ENCODE measurements around the gene SLC25A26. TPM values are rescaled to one million over a fixed set of nuclear protein-coding genes. Genes with fewer than 3 reads are reported as not detected.

The SLC25A26 gene
- total RNA-seq, 1 experiment from 2014 or later, result 13.2 TPM

- Histone ChIP-seq H3K4me3 (ENCODE audit: low read depth in 2 of 2, low read length in 2 of 2) (no peak overlapping the region), H3K36me3 (ENCODE audit: control insufficient read depth, insufficient read depth, low read length) (no peaks in the 10 kb centered on the region), H3K27me3 (ENCODE audit: control insufficient read depth, insufficient read depth, low read length) (no peaks in the 10 kb centered on the region), H3K9me3 (ENCODE audit: control insufficient read depth, insufficient read depth, low read depth, low read length) (no peaks in the 10 kb centered on the region), H3K27ac (ENCODE audit: low read length) (no peak overlapping the region), H3K4me1 (ENCODE audit: control insufficient read depth, insufficient read depth, low read length) (no peaks in the 10 kb centered on the region)
- BruUV-seq (replicated peaks), result no TSS peak
- in situ Hi-C loops (cut with HindIII; ENCODE audit: low pct_unique_long_range_greater_than_20kb, low sequenced_read_pairs) (no loop called here), intact Hi-C loops (cut with micrococcal nuclease; ENCODE audit: unreplicated experiment) (no loop called here)
- ChIA-PET CTCF (no interaction called here), POLR2A (no interaction called here)
- no peak for TF ChIP-seq TCF7L2 (IDR thresholded peaks at IDR 0.05; ENCODE audit: low read depth, low read length)
- no peak for TF ChIP-seq CTCF (IDR thresholded peaks at IDR 0.05)
- no peak for TF ChIP-seq SIN3A (IDR thresholded peaks at IDR 0.05; ENCODE audit: borderline replicate concordance, insufficient read depth, low read depth, low read length)
- no peak for TF ChIP-seq POLR2AphosphoS5 (IDR thresholded peaks at IDR 0.05; ENCODE audit: low read depth, low read length)
- TF ChIP-seq REST (IDR thresholded peaks at IDR 0.05; ENCODE audit: insufficient read depth in 1 of 2, low read depth in 2 of 2, low read length in 1 of 2), result no peak
- no peak for DNase-seq (ENCODE audit: low read depth, low spot score)
- ATAC-seq, result no peak
Observed at GRCh38 chr3:66182246-66182645, 38.6 kb upstream of the SLC25A26 start.

- BruUV-seq (replicated peaks), result no TSS peak
- H3K36me3 ChIP-seq (ENCODE audit: control insufficient read depth, insufficient read depth, low read length), result no peaks in the 10 kb centered on the region
- intact Hi-C loops (cut with micrococcal nuclease; ENCODE audit: unreplicated experiment), result no loop called here
- no peaks in the 10 kb centered on the region for H3K27me3 ChIP-seq (ENCODE audit: control insufficient read depth, insufficient read depth, low read length)
- no peak for DNase-seq (ENCODE audit: low read depth, low spot score)
- H3K4me3 ChIP-seq (ENCODE audit: low read depth in 2 of 2, low read length in 2 of 2), result no peak overlapping the region
- in situ Hi-C loops (cut with HindIII; ENCODE audit: low pct_unique_long_range_greater_than_20kb, low sequenced_read_pairs), result no loop called here
- ChIA-PET POLR2A (no interaction called here), CTCF (no interaction called here)
- TF ChIP-seq REST (IDR thresholded peaks at IDR 0.05; ENCODE audit: insufficient read depth in 1 of 2, low read depth in 2 of 2, low read length in 1 of 2), result no peak
- TF ChIP-seq CTCF (IDR thresholded peaks at IDR 0.05), result no peak
- no peak for TF ChIP-seq TCF7L2 (IDR thresholded peaks at IDR 0.05; ENCODE audit: low read depth, low read length)
- no peak for TF ChIP-seq SIN3A (IDR thresholded peaks at IDR 0.05; ENCODE audit: borderline replicate concordance, insufficient read depth, low read depth, low read length)
- TF ChIP-seq POLR2AphosphoS5 (IDR thresholded peaks at IDR 0.05; ENCODE audit: low read depth, low read length), result no peak
- ATAC-seq, result no peak
- no peak overlapping the region for H3K27ac ChIP-seq (ENCODE audit: low read length)
- H3K9me3 ChIP-seq (ENCODE audit: control insufficient read depth, insufficient read depth, low read depth, low read length), result no peaks in the 10 kb centered on the region
- H3K4me1 ChIP-seq (ENCODE audit: control insufficient read depth, insufficient read depth, low read length), result no peaks in the 10 kb centered on the region
Observed at GRCh38 chr3:66186545-66186944, 34.3 kb upstream of the SLC25A26 start.
